GM12892 (cell line): ENCODE results near the gene REV1.
"Not testable (repeated sequence)": the region's sequence is repeated elsewhere in the genome, so short reads cannot be mapped to it uniquely, and the experiment has no call there.

Experiments
- DNase-seq: peaks from one replicate; pipeline ENCODE4 v3.0.0; 2011; ENCODE audit not compliant: insufficient read length
- FAIRE-seq: peaks from 2 replicates; lab custom pipeline; 2011; peaks lifted over from hg19 to GRCh38; lab: Jason Lieb, UNC
- POLR2A ChIP-seq: IDR thresholded peaks from 2 replicates; pipeline ENCODE4 v1.6.1; 2011; ENCODE audit warnings: low read depth, low read length, control low read depth
- POLR2AphosphoS5 ChIP-seq: IDR thresholded peaks from 2 replicates; pipeline ENCODE4 v1.6.1; 2011; ENCODE audit warnings: low read depth, low read length, control low read depth
- TAF1 ChIP-seq: IDR thresholded peaks from 2 replicates; pipeline ENCODE4 v1.6.1; 2011; ENCODE audit warnings: low read depth, mild to moderate bottlenecking, control low read depth, low read length, borderline replicate concordance

Gene REV1

DNA sequence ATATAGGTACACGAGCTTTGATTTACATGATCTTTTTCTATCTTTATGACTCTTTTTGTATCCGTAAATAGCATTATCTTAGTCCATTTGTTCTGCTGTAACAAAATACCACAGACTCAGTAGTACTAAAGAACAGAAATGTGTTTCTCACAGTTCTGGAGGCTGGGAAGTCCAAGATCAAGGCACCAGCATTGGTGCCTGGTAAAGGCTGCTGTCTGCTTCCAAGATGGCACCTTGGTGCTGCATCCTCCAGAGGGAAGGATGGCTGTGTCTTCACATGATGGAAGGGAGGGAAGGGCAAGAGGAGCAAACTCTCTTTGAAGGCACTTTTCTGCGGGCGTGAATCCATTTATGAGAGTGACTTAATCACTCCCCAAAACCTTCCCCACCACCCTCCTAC, 116.7 kb downstream of the REV1 start:
- DNase-seq = no peak
- FAIRE-seq = no peak

DNA sequence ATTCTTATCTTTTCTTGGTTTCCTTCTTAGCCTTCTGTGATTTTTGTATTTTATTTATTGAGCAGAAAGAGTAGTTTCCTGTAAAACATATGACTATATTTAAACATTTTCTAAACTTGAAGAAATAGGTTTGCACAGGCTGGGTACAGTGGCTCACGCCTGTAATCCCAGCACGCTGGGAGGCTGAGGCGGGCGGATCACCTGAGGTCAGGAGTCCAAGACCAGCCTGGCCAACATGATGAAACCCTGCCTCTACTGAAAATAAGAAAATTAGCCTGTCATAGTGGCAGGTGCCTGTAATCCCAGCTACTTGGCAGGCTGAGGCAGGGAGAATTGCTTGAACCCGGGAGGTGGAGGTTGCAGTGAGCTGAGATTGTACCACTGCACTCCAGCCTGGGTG, 121.0 kb downstream of the REV1 start:
- FAIRE-seq, DNase-seq: not testable (repeated sequence)

More for the DNA sequence above, 116.7 kb downstream of the REV1 start:
- TF ChIP-seq POLR2A = no peak
- TF ChIP-seq TAF1 = no peak
- no peak for TF ChIP-seq POLR2AphosphoS5

DNA sequence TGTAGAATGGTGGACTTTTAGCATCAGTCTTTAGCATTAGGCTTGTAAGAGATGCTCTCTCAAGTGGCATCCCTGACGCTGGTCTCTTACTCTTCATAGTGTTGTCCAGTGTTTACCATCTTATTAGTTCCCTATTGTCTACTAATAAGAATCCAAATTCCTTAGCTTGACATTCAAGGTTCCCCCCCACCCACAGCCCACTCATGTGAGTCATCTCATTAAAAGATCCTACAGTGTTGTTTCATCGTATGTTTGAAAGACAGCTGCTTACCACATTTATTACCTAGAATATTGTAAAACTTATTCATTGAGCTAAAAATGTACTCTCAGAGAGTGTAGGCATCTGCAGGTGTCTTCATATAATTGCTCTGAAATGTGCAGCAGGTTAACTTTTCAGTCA, 124.2 kb downstream of the REV1 start:
- TF ChIP-seq POLR2A = no peak
- no peak for TF ChIP-seq TAF1
- TF ChIP-seq POLR2AphosphoS5 = no peak
- FAIRE-seq = no peak
- DNase-seq = no peak

DNA sequence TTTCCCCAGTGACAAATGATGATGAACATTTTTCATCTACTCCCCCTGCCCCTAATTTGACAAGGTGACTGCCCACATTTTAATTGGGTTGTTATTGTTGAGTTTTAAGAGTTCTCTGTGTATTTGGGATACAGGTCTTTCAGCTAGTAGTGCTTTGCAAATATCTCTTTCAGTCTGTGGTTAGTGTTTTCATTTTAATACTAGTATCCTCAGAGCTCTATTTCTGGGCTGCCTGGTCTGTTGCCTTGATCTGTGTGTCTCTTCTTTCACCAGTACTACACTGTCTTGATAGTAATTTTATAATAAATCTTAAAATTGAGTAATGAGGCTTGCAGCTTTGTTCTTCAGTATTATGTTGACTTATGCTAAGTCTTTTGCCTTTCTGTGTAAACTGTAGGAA, 133.0 kb downstream of the REV1 start:
- TF ChIP-seq TAF1 (no peak), POLR2A (no peak), POLR2AphosphoS5 (no peak)
- FAIRE-seq (no peak), DNase-seq (no peak)

DNA sequence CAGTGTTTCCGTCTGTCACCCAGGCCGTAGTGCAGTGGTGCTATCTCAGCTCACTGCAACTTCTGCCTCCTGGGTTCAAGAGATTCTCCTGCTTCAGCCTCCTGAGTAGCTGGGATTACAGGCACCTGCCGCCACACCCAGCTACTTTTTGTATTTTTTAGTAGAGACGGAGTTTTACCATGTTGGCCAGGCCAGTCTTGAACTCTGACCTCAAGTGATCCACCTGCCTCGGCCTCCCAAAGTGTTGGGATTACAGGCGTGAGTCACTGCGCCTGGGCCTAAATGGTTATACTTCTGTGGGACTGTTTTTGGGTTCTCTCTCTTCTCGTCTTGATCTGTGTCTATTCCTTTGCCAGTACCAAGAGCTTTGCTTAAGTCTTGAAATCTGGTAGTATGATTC, 135.0 kb downstream of the REV1 start:
- DNase-seq, FAIRE-seq: not testable (repeated sequence)

DNA sequence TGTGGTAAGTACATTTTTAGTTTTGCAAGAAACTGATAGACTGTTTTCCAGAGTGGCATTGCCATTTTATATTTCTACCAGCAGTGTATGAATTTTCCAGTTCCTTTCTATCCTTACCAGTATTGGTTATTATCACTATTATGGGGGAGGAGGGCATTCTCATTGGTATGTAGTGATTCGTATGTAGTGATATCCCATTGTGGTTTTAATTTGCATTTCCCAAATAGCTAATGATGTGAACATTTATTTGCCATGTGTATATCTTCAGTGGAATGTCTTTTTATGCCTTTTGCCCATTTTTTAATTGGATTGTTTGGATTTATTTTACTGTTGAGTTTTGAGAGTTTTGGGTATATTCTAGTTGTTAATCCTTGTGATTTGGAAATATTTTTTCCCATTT, 135.7 kb downstream of the REV1 start:
- FAIRE-seq (no peak), DNase-seq (no peak)
- TF ChIP-seq POLR2A (no peak), POLR2AphosphoS5 (no peak), TAF1 (no peak)
